Dermis blood vessel endothelial cell (primary cell): Measurements from ENCODE around the gene FNDC3A. TPM values are rescaled to one million over a fixed set of nuclear protein-coding genes. Genes with fewer than 3 reads are reported as not detected.
A peak's percentile ranks its signal among the peaks of the same experiment; 100 is the strongest.
"Not testable (repeated sequence)": the region's sequence is repeated elsewhere in the genome, so short reads cannot be mapped to it uniquely, and the experiment has no call there.

ENCODE experiments used
- DNase-seq: peaks from one replicate; pipeline ENCODE4 v3.0.0; 2010
- total RNA-seq: library from RNA; depleted of rRNA; stranded (reverse); fragments of >200 nt; gene quantifications from 2 replicates; pipeline ENCODE4 v1.2.3, GENCODE V29; 2014

The FNDC3A gene
- total RNA-seq, 1 donor from 2014 or later, result 55.3 TPM

DNA sequence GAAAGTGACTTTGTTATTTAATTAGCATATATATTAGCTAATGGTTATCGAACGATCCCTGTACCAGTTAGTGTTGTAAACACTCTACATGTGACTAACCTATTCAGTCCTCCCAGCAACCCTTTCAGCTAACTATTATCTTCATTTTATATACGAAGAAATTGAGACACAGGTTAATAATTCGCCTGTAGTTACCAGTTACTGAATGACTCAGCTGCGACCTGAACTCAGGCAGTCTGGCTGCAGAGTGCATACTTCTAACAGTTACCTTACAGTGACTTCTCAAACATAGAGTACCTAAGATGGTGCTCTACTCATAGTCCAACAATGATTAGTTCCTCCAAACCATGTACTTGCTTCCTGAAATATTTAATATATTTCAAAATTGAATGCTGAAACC, 117.7 kb downstream of the FNDC3A start:
- no peak for DNase-seq

DNA sequence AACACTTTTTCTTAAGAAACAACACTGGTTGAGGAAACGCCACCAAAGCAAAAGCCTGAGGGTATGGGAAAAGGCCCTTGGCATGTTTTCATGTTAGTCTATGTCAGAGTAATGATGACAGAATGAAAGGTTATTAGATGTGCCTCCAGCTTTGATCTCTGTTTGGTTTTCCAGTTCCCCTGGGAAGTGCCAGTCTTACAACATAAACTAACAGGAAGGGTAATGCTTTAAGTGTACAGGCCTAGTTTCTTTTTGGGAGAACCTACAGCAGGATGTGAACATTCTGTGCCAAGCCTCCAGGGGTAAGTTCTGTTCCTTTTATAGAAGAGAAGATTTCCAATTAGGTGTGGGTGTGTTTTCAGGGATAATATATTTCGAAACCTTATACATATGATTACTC, 121.7 kb downstream of the FNDC3A start:
- DNase-seq, result peak; percentile 32

- peak; percentile 96 for DNase-seq
Measured at GRCh38 chr13:49098198-49098597, 122.5 kb downstream of the FNDC3A start.

DNA sequence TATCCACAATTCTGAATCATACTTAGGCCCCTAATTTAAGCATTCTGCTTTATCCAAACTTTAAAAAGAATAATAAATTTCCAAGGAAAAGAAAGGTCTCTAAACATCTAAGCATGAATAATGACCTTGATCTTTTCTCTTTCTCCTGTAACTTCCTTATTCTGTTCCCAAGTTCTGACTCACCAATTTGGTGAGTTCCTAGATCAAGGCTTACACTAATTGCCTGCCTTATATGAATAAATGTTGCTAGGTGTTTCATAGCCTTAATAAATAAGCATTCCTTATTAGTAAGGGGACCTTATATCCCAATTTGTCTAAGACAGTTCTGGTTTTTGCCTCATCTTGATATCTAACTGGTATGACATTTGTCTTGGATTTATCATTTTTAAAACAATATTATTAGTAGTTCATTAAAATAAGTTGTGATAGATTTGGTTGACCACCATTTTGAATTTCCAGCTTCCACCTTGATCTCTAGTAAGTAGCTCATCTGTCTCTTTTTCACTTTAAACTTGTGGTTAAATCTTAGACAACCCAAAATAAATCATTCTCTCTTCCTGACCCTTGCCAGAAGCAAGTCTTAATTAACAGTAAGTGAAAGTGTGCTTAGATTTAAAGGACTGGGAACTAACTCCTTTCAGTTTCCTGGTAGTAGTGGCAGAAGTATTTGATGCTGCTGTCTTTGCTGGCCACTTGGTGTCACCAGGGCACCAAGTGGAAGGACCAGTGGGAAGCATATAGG, 123.2 kb downstream of the FNDC3A start:
- DNase-seq, result peak; percentile 63

GRCh38 chr13:49099513-49099877, 123.8 kb downstream of the FNDC3A start:
- DNase-seq, result no peak

GRCh38 chr13:49100637-49101570, 125.2 kb downstream of the FNDC3A start:
- no peak for DNase-seq

DNA sequence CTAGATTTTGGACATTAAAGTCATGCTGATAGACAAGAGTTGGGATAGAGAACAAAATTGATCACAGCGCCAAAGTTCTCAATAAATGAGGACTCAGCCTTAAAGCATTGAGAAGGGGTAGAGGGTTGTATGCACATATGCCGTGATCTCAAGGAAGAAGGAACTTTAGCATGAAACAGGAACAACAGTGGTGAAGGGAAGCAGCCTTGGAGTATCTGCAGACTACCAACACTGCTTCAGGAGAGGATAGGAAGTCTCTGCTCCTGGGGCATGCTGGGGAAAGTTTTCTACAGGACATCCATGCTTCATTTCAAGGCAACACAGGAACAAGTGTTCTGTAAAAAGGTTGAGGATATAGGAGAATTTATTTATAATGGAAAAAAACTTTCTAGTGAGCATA, 132.5 kb downstream of the FNDC3A start:
- DNase-seq, result no peak

DNA sequence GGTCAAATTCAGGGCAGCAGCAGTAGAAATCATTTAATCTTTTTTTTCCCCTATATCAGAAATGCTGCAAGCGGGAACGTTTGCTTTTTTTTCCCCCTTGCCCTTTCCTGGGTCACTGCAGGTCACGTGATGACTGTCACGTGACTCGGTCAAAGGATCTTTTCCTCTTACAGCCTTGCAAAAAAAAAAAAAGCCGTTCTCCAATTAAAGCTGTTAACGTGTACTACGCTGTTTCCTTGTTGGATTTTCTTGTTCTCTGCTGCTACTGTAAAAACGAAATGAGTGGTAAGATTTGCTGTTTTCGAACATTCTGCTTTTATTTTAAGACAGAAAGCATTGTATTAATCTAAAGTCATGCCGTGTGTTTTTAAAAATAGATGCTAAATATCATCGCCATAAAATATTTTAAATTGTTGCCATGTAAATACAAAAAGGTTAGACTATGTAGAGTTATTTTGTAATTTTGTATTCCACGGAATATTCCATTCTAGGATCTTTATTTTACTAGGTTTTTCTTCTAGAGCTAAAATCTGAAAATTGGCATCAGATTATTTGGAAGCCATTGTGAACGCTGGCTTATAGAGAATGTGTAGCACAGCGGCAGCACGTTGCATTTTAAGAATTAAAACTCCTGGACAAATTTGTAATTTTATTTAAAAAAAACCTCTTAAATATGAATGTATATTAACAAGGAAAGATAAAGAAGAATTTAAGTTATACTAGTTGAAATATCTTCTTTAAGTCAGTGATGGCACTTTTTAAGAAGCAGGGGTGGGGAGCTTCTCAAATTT, 134.6 kb downstream of the FNDC3A start:
- peak; percentile 91 for DNase-seq

- peak; percentile 27 for DNase-seq
Measured at GRCh38 chr13:49110913-49111170, 135.1 kb downstream of the FNDC3A start.

DNA sequence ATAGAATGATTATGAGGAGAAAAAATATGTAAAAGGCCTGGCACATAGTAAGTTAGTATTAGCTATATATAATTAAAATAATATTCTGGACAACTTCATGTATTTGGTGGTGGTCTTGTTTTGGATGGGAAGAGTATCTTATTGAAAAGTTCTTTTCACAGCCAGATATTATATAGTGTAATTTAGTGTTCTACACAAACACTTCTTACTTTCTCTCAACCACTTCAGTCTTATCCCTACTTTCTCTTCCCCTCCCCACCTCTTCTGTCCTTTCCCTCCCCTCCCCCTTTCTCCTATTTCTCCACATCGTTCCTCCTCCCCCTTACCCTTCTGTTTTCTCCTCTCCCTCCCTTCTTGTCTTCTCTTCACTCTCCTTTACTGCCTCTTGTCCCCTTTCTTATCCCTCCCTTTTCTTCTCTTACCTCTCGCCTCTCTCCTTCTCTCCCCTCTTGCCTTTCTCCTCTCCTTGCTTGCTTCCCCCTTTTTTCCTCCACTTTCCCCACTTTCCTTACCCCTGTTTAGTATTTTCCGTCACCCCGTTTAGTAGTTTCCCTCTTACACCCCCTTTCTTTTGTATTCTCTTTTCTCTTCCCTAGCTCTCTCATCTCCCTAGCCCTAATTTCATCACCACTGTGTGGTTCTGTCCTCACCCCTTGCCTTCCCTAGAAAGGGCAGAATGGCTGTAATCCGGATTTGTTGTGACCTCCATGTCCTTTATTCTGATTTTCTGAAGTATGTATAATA, 137.2 kb downstream of the FNDC3A start:
- DNase-seq, result peak; percentile 22

- peak; percentile 73 for DNase-seq
Measured at GRCh38 chr13:49113526-49114286, 138.0 kb downstream of the FNDC3A start.

- DNase-seq, result no peak
Measured at GRCh38 chr13:49116873-49117272, 141.2 kb downstream of the FNDC3A start.

DNA sequence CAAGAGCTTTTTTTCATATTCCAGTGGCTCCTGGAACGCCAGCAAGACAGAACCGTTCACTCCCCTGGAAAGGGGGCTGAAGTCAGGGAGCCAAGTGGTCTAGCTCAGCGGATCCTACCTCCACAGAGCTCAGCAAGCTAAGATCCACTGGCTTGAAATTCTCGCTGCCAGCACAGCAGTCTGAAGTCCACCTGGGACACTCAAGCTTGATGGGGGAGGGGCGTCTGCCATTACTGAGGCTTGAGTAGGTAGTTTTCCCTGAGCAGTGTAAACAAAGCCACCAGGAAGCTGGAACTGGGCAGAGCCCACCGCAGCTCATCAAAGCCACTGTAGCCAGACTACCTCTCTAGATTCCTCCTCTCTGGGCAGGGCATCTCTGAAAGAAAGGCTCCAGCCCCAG, 142.7 kb downstream of the FNDC3A start:
- DNase-seq, result not testable (repeated sequence)

GRCh38 chr13:49124693-49125304, 149.1 kb downstream of the FNDC3A start:
- DNase-seq, result no peak

DNA sequence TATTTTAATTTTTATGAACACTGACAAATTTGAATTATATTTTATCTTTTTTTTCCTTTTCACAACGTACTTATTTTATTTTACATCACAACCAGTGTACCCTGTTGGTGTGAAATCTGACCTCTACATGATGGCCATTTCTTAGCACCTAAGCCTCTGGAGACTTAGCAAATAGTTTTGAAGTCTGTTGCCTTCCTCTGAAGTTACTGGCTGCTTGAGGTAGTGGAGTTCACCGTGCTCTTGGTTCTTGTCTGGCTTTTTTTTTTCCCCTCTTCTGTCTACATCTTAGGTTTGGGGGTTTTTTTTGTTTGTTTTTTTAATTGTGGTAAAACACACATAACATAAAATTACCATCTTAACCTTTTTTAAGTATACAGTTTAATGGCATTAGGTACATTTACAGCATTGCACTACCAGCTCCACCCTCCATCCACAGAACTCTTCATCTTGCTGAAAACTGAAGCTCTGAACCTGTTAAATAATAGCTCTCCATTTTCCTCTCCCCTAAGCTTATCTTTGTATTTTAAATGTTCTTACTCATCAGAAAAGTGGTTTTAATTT, 150.3 kb downstream of the FNDC3A start:
- no peak for DNase-seq

DNA sequence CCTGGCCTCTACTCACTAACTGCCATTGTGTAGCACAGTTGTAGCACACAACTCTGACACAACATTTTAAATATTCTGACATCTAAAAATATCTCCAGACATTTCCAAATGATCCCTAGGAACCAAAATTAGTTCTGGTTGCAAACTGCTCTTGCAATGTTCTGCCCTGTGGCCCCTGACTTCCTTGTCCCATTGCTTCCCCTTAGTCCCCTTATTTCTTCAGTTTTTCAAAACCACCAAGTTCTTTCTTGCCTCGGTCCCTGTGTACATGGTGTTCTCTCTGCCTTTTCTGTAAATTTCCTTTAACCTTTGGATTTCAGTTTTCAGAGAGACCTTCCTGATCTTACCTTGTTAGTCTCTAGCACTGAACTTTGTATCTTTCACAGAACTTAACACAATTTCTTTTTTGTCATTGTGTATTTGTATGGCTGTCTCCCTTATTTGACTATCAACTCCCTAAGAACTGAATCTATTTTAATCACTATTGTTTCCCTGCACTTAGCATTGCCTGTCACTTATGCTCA, 156.8 kb downstream of the FNDC3A start:
- DNase-seq, result no peak

- DNase-seq, result no peak
Measured at GRCh38 chr13:49134305-49134704, 158.6 kb downstream of the FNDC3A start.

- DNase-seq, result not testable (repeated sequence)
Measured at GRCh38 chr13:49137138-49137643, 161.5 kb downstream of the FNDC3A start.

- DNase-seq, result no peak
Measured at GRCh38 chr13:49140910-49141611, 165.3 kb downstream of the FNDC3A start.

- DNase-seq, result peak; percentile 79
Measured at GRCh38 chr13:49146950-49147355, 171.2 kb downstream of the FNDC3A start.
